Small intestine (tissue), 7 donors: Measurements from ENCODE around the gene PTPN6. TPM values are rescaled to one million over a fixed set of nuclear protein-coding genes. Genes with fewer than 3 reads are reported as not detected.
A peak's percentile ranks its signal among the peaks of the same experiment; 100 is the strongest.

Experiments used
- DNase-seq, 2 donors: peaks; one replicate each; pipeline versions ENCODE4 v3.0.0 to v3.0.0-alpha.2; 2013
- FAIRE-seq: peaks from 2 replicates; lab custom pipeline; 2012; peaks lifted over from hg19 to GRCh38; lab: Jason Lieb, UNC
- H3K27ac ChIP-seq, 3 donors: one replicate each; pipeline ENCODE4 v1.5.1; 2013; ENCODE audit warnings: low read length in 2 of 3, mild to moderate bottlenecking in 2 of 3, control low read depth in 1 of 3, inconsistent platforms in 1 of 3, low read depth in 1 of 3, moderate library complexity in 1 of 3
- H3K27me3 ChIP-seq, 3 donors: one replicate each; pipeline ENCODE4 v1.6.1; 2013; ENCODE audit warnings: low read length in 3 of 3, inconsistent platforms in 1 of 3; ENCODE audit not compliant: control insufficient read depth in 3 of 3, insufficient read depth in 3 of 3
- H3K36me3 ChIP-seq, 3 donors: one replicate each; pipeline ENCODE4 v1.6.1; 2013; ENCODE audit warnings: low read length in 3 of 3, inconsistent platforms in 1 of 3, low read depth in 1 of 3, mild to moderate bottlenecking in 1 of 3, moderate library complexity in 1 of 3; ENCODE audit not compliant: control insufficient read depth in 3 of 3, insufficient read depth in 2 of 3
- H3K4me1 ChIP-seq, 3 donors: one replicate each; pipeline ENCODE4 v1.6.1; 2013; ENCODE audit warnings: low read length in 2 of 3, inconsistent platforms in 1 of 3, low read depth in 1 of 3, mild to moderate bottlenecking in 1 of 3, moderate library complexity in 1 of 3; ENCODE audit not compliant: control insufficient read depth in 3 of 3, insufficient read depth in 2 of 3
- H3K4me3 ChIP-seq, 3 donors: one replicate each; pipeline ENCODE4 v1.5.1; 2013; ENCODE audit warnings: low read length in 3 of 3, control low read depth in 1 of 3, inconsistent platforms in 1 of 3, low read depth in 1 of 3, mild to moderate bottlenecking in 1 of 3, moderate library complexity in 1 of 3
- H3K9me3 ChIP-seq, 2 donors: one replicate each; pipeline ENCODE4 v1.6.1; 2013; ENCODE audit warnings: low read depth in 1 of 2, low read length in 1 of 2; ENCODE audit not compliant: control insufficient read depth in 2 of 2, insufficient read depth in 1 of 2
- WGBS, 3 donors: extraction: QIAGEN DNeasy Blood & Tissue Kit; methylation state at CpG; one replicate each; pipeline ENCODE4 v1.1.7; 2013; 5-methylcytosine and 5-hydroxymethylcytosine counted together
- polyA plus RNA-seq, 4 donors: library from polyadenylated mRNA; stranded (reverse) in 3 of 4; unstranded in 1 of 4; fragments of 200-250 nt in 3 of 4; fragments of 120-200 nt in 1 of 4; gene quantifications; one replicate each; pipeline versions ENCODE4 v1.2.1 to v1.2.3, GENCODE V29; 2013
- donor health status: healthy with polysubstance abuse.
- donor health status: control.
- donor health status: control.
- donor health status: Bipolar disorder and iron deficiency.
- donor health status: healthy.

The PTPN6 gene
- polyA plus RNA-seq, 4 donors, result 37.4 to 81.1 (median 58.7) TPM

DNA sequence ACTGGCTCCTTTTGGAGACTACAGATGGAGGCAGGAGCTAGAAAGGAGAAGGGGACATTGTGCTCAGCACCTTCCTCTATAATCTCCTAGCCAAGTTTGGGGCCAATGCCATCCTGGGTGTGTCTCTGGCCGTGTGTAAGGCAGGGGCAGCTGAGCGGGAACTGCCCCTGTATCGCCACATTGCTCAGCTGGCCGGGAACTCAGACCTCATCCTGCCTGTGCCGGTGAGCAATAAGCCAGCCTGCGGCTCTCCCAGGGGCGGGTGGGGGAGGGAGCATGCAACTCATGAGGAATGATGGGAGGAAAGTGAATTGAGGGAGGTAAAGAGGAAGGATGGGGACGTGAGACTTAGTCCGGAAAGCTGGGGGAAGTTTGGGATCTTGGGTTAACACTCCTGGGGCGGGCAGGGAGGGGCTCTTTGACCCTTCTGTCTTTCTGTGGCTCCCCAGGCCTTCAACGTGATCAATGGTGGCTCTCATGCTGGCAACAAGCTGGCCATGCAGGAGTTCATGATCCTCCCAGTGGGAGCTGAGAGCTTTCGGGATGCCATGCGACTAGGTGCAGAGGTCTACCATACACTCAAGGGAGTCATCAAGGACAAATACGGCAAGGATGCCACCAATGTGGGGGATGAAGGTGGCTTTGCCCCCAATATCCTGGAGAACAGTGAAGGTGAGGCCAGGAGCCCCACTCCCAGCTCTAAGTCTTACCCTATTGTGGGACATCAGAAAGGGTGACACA is 33.5 kb upstream of the PTPN6 start:
- no peak overlapping the region for H3K27ac ChIP-seq
- FAIRE-seq, result no peak
- H3K27me3 ChIP-seq, result peaks cover 0 to 27% (median 0%) of the 10 kb centered on the region in 3 donors
- H3K36me3 ChIP-seq, result peaks cover 0 to 10% (median 0%) of the 10 kb centered on the region in 3 donors
- no peak for DNase-seq
- no peaks in the 10 kb centered on the region for H3K9me3 ChIP-seq
- no peak overlapping the region for H3K4me3 ChIP-seq
- H3K4me1 ChIP-seq, result peaks cover 0 to 13% (median 5%) of the 10 kb centered on the region in 3 donors
- WGBS, 3 donors, result 83 to 85% (median 84%) methylated on average over 14 of the region's 14 CpGs

DNA sequence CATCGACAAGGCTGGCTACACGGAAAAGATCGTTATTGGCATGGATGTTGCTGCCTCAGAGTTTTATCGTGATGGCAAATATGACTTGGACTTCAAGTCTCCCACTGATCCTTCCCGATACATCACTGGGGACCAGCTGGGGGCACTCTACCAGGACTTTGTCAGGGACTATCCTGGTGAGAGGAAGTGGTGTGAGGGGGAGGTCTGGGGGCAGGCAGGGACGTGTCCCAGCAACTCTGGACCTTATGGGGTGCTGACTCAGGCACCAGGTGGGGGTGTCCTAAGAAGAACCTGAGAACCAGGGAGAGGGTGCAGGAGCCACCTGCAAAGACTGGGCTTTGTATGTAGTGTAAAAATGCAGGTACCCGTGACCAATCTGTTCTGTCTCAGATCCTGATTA is 31.6 kb upstream of the PTPN6 start:
- H3K4me1 ChIP-seq, result peaks cover 0 to 9% (median 5%) of the 10 kb centered on the region in 3 donors
- no peak overlapping the region for H3K27ac ChIP-seq
- H3K36me3 ChIP-seq, result peaks cover 0 to 10% (median 0%) of the 10 kb centered on the region in 3 donors
- peaks cover 0 to 11% (median 0%) of the 10 kb centered on the region in 3 donors for H3K27me3 ChIP-seq
- H3K9me3 ChIP-seq, result no peaks in the 10 kb centered on the region
- 61 to 81% (median 75%) methylated on average over 7 of the region's 7 CpGs for WGBS, 3 donors
- no peak overlapping the region for H3K4me3 ChIP-seq
- FAIRE-seq (no peak), DNase-seq (no peak)

DNA sequence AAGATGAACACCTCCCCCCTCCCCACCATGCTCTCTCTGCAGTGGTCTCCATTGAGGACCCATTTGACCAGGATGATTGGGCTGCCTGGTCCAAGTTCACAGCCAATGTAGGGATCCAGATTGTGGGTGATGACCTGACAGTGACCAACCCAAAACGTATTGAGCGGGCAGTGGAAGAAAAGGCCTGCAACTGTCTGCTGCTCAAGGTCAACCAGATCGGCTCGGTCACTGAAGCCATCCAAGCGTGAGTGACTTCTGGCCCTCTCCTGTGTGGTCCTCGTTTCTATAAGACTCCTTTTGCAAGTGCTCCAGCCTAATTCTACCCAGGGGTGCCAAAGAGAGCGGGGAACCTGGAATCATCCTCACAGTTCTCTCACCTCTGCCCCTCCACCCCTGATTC is 29.6 kb upstream of the PTPN6 start:
- 83 to 89% (median 88%) methylated on average over 7 of the region's 7 CpGs for WGBS, 3 donors
- DNase-seq, result no peak

DNA sequence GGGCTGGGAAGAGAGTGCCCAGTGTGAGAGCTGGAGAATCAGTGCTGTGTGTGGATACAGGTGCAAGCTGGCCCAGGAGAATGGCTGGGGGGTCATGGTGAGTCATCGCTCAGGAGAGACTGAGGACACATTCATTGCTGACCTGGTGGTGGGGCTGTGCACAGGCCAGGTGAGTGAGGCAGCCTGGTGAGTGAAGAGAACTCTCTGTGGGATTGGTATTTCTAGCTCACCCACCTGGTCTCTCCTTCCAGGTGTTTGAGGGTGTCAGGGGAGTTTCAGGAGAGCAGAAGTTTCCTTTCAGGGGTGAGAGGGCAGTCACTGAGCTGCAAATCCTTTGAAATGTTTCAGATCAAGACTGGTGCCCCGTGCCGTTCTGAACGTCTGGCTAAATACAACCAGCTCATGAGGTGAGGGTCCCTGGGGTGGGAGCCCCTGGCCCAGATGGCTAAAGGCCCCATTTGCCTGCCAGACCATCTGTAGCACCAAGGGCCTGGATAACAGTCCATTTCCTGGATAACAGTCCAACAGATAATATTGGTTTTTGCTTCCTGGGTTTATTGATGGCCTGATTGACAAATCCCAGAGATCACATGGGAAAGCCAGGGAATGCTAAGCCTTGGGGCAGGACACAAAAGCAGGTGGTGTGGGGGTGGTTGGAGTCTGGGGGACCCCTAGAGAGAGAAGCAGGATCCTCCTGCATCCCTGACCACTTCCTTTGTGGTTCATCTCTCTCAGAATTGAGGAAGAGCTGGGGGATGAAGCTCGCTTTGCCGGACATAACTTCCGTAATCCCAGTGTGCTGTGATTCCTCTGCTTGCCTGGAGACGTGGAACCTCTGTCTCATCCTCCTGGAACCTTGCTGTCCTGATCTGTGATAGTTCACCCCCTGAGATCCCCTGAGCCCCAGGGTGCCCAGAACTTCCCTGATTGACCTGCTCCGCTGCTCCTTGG is 28.9 kb upstream of the PTPN6 start:
- 81 to 88% (median 86%) methylated on average over 9 of the region's 9 CpGs for WGBS, 3 donors
- H3K4me3 ChIP-seq, result no peak overlapping the region
- no peaks in the 10 kb centered on the region for H3K9me3 ChIP-seq
- DNase-seq, result no peak
- no peaks in the 10 kb centered on the region for H3K27me3 ChIP-seq
- peaks cover 3 to 24% (median 7%) of the 10 kb centered on the region in 3 donors for H3K4me1 ChIP-seq
- FAIRE-seq, result no peak
- H3K36me3 ChIP-seq, result peaks cover 0 to 3% (median 0%) of the 10 kb centered on the region in 3 donors
- H3K27ac ChIP-seq, result peak overlapping the region in 1 of 3 donors; percentile 8

More for the DNA sequence above, 29.6 kb upstream of the PTPN6 start:
- H3K27me3 ChIP-seq, result no peaks in the 10 kb centered on the region
- H3K9me3 ChIP-seq, result no peaks in the 10 kb centered on the region
- H3K27ac ChIP-seq, result no peak overlapping the region
- FAIRE-seq, result no peak
- H3K4me1 ChIP-seq, result peaks cover 3 to 18% (median 7%) of the 10 kb centered on the region in 3 donors
- no peak overlapping the region for H3K4me3 ChIP-seq
- peaks cover 0 to 6% (median 0%) of the 10 kb centered on the region in 3 donors for H3K36me3 ChIP-seq

DNA sequence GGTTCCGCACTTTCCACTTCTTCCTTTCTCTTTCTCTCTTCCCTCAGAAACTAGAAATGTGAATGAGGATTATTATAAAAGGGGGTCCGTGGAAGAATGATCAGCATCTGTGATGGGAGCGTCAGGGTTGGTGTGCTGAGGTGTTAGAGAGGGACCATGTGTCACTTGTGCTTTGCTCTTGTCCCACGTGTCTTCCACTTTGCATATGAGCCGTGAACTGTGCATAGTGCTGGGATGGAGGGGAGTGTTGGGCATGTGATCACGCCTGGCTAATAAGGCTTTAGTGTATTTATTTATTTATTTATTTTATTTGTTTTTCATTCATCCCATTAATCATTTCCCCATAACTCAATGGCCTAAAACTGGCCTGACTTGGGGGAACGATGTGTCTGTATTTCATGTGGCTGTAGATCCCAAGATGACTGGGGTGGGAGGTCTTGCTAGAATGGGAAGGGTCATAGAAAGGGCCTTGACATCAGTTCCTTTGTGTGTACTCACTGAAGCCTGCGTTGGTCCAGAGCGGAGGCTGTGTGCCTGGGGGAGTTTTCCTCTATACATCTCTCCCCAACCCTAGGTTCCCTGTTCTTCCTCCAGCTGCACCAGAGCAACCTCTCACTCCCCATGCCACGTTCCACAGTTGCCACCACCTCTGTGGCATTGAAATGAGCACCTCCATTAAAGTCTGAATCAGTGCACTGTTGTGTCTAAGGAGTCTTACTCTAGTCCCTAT is 28.0 kb upstream of the PTPN6 start:
- peaks cover 0 to 3% (median 0%) of the 10 kb centered on the region in 3 donors for H3K36me3 ChIP-seq
- FAIRE-seq (no peak), DNase-seq (no peak)
- no peak overlapping the region for H3K27ac ChIP-seq
- 75 to 78% (median 77%) methylated on average over 10 of the region's 10 CpGs for WGBS, 3 donors
- no peak overlapping the region for H3K4me3 ChIP-seq
- H3K9me3 ChIP-seq, result no peaks in the 10 kb centered on the region
- no peaks in the 10 kb centered on the region for H3K27me3 ChIP-seq
- peaks cover 3 to 24% (median 7%) of the 10 kb centered on the region in 3 donors for H3K4me1 ChIP-seq

DNA sequence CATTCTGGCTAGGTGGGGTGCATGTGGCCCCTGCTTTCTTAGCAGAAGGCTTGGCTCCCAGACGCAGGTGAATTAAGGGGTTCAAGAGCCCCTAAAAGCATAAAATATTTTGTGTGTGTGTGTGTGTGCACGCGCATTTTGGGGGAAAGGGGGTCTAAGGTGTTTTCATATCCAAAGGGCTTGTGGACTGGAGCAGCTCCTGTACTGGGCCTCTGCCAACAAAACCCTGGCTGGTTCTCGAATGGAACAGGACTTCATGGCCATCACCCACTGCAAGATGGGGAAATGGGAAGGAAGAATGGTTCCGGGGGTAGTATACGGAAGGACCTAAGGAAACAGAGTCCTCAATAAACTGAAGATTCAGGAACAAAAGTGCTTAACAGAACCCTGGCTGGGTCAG is 27.3 kb upstream of the PTPN6 start:
- FAIRE-seq (no peak), DNase-seq (no peak)
- 51 to 63% (median 58%) methylated on average over 6 of the region's 6 CpGs for WGBS, 3 donors
- Histone ChIP-seq H3K4me3 (no peak overlapping the region), H3K36me3 (peaks cover 0 to 3% (median 0%) of the 10 kb centered on the region in 3 donors), H3K27ac (no peak overlapping the region), H3K9me3 (no peaks in the 10 kb centered on the region), H3K27me3 (no peaks in the 10 kb centered on the region), H3K4me1 (peaks cover 3 to 24% (median 8%) of the 10 kb centered on the region in 3 donors)

DNA sequence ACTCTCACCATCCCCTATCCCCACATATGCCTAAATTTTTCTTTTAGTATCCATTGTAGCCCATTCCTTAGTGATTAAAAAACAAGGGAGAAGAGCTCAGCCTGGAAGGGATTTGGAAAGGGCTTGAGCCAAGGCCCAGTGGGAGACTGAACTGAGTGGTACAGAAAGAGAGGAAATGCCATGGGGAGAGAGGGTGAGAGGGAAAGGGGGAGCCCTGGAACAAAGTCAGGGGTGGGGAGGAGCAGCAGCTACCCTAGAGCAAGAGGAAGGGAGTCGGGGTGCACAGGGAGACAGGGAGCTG is 26.0 kb upstream of the PTPN6 start:
- H3K27me3 ChIP-seq, result no peaks in the 10 kb centered on the region

More for the DNA sequence above, 26.0 kb upstream of the PTPN6 start:
- WGBS, 3 donors, result 15 to 36% (median 30%) methylated on average over 1 of the region's 1 CpG
- Histone ChIP-seq H3K9me3 (no peaks in the 10 kb centered on the region), H3K4me1 (peaks cover 7 to 36% (median 14%) of the 10 kb centered on the region in 3 donors), H3K27ac (peak overlapping the region; percentile 27 to 92 (median 83)), H3K36me3 (peaks cover 0 to 8% (median 0%) of the 10 kb centered on the region in 3 donors), H3K4me3 (no peak overlapping the region)
- DNase-seq (no peak), FAIRE-seq (no peak)
